Stimulated activated CD8-positive, alpha-beta memory T cell treated with anti-CD3 and anti-CD28 coated beads, Interleukin-2, amount 100 ng/mL, for 48 hours (primary cell): Measurements from ENCODE around the gene CNTN4.

ENCODE experiments used
- DNase-seq, 2 donors: peaks; one replicate each; pipeline ENCODE4 v3.0.0-alpha.2; 2020; ENCODE audit warnings: low read depth in 2 of 2

The CNTN4 gene

DNA sequence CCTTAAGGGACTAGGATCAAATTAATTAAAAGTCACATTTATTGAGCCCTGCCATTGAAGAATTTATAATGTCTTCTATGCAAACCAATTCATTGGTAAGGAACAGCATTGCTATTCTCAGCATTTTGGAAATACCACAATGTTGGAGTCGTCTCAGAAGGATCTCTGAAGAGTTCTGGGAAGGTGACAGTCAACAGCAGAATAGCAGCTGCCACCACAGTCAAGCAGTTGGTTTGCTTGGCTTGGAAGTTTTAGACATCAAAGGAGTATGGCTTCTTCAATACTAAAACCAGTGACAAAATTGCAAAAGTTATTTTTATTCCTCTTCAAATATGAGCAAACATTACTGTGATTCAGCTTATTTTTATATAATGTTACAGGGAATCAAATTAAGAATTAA, 167.9 kb downstream of the CNTN4 start:
- no peak for DNase-seq

GRCh38 chr3:2268779-2269178, 170.1 kb downstream of the CNTN4 start:
- no peak for DNase-seq

- DNase-seq, result no peak
Measured at GRCh38 chr3:2274526-2274925, 175.9 kb downstream of the CNTN4 start.

- DNase-seq, result no peak
Measured at GRCh38 chr3:2283818-2284217, 185.2 kb downstream of the CNTN4 start.

DNA sequence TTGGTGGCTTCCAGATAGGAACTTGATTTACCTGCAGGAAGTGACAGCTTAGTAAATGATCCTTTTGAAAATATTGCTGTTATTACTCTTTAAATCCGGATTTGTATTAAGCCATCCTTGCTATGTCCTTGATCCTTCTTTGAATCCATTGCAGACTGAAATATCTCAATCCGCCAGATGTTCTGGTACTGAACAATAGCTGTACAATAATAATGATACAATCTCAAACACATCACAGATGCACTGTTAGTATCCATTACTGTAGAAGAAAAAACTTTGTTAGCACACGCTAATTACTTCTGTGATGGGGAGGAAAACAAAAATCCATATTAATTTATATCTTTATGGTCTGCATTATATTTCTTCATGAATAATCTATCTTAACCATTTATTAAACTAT, 202.3 kb downstream of the CNTN4 start:
- DNase-seq, result no peak

DNA sequence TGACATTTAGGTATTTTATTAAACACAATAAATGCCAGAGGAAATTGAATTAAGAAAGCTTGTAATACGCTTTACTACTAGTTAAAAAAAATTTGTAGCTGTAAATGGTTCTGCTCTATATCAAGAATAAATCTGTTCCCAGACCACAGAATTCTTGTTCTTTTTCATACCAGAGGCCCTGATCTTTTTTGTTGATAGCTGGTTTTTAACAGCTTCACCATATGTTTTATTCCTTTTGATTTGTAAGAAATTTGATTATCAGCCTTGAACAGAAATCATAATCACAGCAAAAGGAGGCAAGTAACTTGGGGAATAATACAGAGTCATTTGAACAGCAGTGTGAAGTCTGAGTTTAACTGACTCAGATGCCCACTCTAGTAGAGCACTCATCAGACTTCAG, 202.7 kb downstream of the CNTN4 start:
- DNase-seq, result no peak

- no peak for DNase-seq
Measured at GRCh38 chr3:2303566-2303965, 204.9 kb downstream of the CNTN4 start.

GRCh38 chr3:2311022-2311421, 212.4 kb downstream of the CNTN4 start:
- DNase-seq, result no peak

DNA sequence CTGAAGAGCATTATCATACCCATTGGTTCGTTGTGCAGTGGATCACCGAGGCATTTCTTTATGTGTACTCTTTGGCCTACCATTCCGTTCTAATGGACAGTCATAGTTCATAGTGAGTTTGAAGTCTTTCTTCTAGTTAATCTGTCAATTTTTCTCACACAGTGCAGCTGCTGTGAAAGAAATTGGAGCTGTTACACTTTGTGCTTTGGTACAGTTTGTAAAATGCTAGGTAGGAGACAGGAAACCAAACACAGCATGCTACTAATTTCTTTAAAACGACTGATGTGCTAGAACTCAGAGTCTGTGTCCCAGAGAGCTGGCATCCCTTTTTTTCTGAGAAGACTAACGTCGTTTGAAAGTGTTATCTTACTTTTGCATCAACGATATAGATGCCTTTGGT, 218.9 kb downstream of the CNTN4 start:
- DNase-seq, result no peak

GRCh38 chr3:2334921-2335320, 236.3 kb downstream of the CNTN4 start:
- no peak for DNase-seq

GRCh38 chr3:2343031-2343682, 244.5 kb downstream of the CNTN4 start:
- no peak for DNase-seq

- DNase-seq, result no peak
Measured at GRCh38 chr3:2352134-2352762, 253.6 kb downstream of the CNTN4 start.

DNA sequence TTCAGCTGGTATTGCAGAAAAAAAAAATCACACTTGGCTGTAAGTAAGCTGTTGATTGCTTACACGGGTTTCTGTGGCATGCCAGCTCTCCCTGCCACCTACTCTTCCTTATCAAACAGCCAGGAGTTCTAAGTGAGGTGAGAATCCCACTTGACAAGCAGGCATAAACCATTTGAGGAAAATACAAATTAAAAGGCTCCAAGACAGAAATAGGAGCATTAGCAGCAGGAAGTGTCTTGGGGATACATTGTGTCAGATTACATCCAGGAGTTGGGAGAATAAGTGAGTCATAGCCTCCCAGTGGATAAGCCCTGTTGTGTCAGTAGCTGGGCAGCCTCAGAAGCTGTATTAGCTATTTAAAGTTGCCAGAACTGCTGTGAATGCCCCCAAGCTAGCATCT, 256.0 kb downstream of the CNTN4 start:
- DNase-seq, result no peak

DNA sequence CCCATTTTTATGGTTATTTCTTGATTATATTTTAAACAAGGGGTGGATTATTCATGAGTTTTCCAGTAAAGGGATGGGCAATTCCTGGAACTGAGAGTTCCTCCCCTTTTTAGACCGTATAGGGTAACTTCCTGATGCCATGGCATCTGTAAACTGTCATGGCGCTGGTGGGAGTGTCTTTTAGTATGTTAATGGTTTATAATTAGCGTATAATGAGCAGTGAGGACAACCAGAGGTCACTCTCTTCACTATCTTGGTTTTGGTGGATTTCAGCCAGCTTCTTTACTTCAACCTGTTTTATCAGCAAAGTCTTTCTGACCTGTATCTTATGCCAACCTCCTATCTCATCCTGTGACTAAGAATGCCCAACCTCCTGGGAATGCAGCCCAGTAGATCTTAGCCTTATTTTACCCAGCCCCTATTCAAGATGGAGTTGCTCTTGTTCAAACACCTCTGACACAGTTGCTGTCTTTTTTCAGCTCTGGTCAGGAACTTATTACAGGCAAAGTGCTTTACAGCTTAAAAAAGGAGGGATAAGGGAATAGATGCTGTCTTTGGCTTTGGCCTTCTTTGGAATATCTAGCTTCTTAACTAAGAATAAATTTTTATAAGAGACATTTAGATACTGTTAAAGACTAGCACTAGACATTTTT, 257.8 kb downstream of the CNTN4 start:
- DNase-seq, result no peak

GRCh38 chr3:2360815-2361214, 262.1 kb downstream of the CNTN4 start:
- DNase-seq, result no peak

- DNase-seq, result no peak
Measured at GRCh38 chr3:2362122-2362521, 263.5 kb downstream of the CNTN4 start.

DNA sequence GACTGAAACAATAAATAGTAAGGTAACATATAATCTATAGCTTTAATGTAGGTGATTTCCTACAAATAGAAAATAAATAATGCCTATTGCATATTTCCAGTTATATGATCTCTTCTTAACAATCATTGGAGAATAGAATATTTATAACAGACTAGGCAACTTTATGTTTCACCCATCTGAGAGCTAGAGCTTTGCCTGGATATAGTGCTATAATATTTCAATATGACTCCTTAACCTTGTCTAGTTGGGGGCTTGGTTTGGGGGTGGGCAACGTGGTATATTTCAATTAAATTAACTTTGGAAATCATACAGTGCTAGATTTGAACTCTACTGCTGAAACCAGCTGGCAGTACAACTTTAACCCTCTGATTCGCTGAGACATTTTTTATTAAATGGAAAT, 265.2 kb downstream of the CNTN4 start:
- DNase-seq, result no peak

- no peak for DNase-seq
Measured at GRCh38 chr3:2370317-2370716, 271.7 kb downstream of the CNTN4 start.

DNA sequence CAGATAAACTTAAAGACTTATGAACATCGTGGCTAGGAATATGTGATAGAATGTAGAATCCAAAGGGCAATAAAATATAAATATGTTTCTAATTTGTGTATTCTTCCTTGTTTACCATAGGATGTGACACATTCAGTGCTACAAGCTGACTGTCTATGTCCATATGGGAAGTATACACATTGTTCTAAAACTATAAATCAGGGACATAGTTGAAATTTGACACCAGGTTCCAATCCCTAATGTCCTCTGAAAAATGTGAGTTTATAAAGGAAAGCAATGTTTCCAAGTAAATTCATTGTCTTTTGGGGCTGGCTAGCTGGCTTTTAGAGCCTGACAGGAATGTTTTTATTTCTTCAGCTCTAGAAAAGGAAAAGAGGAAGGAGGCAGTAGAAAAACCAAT, 273.6 kb downstream of the CNTN4 start:
- no peak for DNase-seq

DNA sequence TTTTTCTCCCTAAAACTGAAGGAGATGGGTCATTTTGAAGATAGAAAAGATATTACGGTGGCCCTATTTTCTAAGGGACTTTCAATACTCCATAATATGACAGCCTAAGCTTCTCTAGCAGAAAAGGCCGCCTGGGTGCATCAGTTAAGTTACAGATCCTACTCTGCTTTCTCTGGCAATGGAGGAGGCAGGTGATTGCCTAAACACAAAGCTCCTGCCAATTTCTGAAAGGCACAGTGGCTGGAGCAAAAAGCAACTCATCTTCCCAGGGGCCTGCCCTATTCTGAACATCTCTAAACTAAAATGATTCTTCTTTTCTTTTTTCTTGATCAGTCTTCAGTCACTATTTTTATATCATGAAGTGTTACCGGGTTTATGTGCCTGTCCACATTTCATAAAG, 276.7 kb downstream of the CNTN4 start:
- no peak for DNase-seq

DNA sequence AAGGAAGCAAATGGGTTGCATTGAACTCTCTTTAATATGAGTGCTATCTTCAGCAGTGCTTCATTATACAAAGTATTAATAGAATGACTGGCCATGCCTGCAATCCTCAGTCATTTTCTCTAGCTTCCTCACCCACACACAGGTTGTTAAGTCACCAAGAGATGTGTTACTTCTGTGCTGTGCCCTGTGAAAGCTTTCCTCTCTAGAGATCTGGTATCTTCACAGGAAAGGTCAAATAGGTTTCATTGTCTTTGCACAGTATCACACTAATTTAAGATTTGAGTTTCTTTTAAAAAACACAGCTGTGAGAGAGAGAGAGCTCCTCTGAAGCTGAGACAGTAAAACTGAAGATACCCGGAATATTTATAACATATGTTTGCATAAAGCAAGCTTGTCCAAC, 278.6 kb downstream of the CNTN4 start:
- no peak for DNase-seq

GRCh38 chr3:2390926-2391532, 292.4 kb downstream of the CNTN4 start:
- no peak for DNase-seq

GRCh38 chr3:2391896-2392295, 293.2 kb downstream of the CNTN4 start:
- DNase-seq, result no peak
